Hypothalamus (tissue), 51 donors: ENCODE data around the gene HSPG2.
"Not testable (repeated sequence)": the region's sequence is repeated elsewhere in the genome, so short reads cannot be mapped to it uniquely, and the experiment has no call there.

Experiments used
- DNase-seq, 51 donors: peaks; one replicate each; lab custom pipeline; 2025; lab: John Stamatoyannopoulos, UW

HSPG2 gene

GRCh38 chr1:21935891-21936365 lies 1.2 kb downstream of the HSPG2 start:
- no peak for DNase-seq

DNA sequence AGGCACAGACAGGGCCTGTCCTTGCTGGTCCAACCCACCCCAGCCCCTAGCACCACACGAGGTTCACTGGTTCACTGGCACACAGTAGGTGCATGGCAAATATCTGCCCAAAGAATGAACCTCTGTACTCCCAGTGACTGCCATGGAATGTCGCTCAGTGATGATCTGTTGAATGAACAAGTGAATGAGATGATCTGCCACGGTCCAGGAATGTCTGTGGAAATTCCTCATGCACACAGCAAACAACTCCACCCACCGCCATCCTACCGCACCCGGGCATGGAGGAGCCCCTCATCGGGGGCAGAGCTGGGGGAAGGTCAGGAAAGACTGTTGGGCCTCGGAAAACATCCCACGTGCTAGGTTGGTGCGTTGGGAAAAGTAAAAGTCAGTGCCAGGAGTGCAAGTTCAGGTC lies 1.7 kb downstream of the HSPG2 start:
- no peak for DNase-seq

- DNase-seq = no peak
Observed at GRCh38 chr1:21933397-21934248, 3.5 kb downstream of the HSPG2 start.

GRCh38 chr1:21932127-21932526 lies 5.0 kb downstream of the HSPG2 start:
- DNase-seq = no peak

- no peak for DNase-seq
Observed at GRCh38 chr1:21931171-21932093, 5.7 kb downstream of the HSPG2 start.

DNA sequence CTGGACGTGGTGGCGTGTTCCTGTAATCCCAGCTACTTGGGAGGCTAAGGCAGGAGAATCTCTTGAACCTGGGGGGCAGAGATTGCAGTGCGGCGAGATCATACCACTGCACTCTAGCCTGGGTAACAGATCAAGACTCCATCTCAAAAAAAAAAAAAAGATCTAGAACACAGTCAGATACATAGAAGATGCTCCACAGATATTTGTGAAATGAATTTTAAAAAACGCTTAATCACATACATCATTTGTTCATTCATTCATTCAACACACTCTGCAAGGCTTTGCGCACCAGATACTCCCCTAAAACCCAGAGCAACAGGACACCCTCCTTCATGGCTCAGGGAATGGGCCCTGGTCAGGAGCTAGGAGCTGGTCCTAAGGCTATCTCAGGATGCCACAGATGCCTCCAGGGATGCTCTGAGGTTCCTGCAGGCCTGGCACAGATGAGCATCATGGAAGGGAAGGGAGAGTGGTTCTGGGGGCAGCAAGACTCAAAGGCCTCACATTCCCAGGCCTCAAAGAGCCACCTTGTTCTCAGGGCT lies 6.4 kb downstream of the HSPG2 start:
- DNase-seq = no peak

- DNase-seq = no peak
Observed at GRCh38 chr1:21930080-21930571, 7.0 kb downstream of the HSPG2 start.

DNA sequence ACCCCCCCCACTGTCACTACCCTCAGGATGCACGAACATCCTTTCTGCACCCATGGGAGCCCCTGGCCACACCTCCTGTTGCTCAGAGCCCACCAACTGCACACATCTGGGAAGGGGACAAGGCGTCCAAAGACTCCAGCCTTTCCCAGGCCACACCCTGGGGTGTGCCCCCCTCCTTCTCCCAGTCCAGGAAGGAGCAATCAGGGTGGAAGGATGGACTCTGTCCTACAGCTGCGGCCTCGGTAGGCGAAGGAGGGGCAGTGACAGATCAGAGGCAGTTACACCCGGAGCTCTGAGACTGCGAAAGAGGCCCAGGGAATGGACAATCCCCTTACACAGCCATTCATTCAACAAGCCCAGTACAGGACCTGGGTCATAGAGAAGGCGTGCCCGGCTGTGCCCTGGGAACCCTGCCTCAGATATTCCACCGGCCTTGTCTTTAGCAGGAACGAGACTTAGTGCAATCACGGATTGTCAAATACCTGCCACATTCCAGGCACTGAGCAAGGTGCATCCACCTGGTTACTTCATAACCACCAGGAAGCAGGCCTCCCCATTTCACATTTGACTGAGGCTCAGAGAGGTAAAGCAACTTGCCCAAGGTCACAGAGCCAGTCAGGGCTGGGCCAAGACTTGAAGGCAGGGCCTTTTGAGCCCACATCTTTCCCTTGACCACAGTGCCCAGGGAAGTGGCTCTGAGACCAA lies 9.4 kb downstream of the HSPG2 start:
- DNase-seq = no peak

DNA sequence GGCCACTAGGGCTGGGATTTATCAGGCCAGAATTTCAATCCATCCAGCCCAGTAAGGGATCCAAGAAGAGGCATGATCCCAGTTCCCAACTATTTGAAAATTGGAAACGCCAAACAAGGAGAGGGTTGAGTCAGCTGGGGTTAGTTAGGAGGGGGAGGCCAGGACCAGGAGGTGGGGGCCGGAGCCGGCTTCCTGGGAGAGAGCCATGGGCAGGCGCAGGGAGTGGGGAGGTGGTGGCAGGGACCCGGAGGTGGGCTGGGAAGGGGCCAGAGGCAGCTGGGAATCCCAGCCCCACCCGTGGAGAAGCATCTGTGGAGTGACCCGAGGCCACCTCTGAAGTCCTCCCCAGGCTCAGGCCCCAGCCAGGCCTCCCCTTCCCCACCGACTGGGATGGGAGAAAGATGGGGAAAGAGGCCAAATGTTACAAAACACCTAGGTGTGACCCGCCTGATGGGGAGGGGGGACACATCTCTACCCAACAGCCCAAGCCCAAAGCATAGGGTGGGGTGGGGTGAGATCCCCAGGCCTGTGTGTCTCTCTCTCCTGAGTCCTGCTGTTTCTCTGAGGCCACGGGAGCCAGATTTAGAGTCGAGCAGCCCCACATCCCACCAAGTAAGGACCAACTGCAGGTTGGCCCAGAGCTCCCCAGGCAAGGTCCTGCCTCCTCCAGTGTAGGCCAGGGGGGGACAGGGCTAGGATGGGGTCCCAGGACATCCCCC lies 10.1 kb downstream of the HSPG2 start:
- no peak for DNase-seq

DNA sequence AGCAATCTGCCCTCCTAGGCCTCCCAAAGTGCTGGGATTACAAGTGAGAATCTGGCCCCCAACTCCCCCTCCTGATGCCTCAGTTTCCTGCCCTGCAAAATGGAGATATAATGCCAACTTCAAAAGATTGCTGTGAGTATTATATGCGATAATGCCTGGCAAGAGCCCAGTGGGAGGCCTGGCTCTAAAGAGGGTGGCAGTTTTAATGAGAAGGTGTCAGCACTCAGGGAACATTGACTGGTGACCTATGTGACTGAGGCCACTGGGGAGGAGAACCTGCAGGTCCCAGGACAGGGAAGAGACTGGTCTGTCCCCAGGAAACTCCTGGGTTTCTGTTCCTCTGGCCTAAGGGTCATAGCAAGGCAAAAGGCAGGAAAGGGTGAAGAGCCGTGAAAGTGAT lies 11.0 kb downstream of the HSPG2 start:
- DNase-seq = no peak

GRCh38 chr1:21925334-21925940 lies 11.7 kb downstream of the HSPG2 start:
- no peak for DNase-seq

DNA sequence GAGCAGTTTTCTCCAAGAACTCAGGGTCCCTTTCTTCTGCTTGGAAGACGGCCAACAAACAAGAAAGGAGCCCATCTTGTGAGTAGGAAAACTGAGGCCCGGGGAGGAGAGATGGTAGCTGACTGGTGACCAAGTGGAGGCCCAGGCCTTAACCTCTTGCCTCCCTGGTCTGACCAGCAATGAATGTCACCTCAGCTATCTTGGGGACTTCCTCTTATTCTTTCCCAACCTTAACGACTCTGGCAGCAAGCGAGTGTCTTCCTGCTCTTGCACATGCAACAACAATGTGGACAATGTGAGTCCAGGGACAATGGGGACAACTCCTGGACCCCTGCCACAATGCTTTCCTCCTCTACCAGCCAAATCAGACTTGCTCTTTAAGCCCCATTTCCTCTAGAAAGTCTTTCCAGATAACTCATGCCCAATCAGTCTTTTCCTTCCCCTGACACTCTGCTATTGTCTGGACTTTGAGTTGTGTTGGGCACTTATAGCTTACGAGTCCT lies 12.6 kb downstream of the HSPG2 start:
- DNase-seq = no peak

GRCh38 chr1:21922090-21923013 lies 14.8 kb downstream of the HSPG2 start:
- DNase-seq = no peak

DNA sequence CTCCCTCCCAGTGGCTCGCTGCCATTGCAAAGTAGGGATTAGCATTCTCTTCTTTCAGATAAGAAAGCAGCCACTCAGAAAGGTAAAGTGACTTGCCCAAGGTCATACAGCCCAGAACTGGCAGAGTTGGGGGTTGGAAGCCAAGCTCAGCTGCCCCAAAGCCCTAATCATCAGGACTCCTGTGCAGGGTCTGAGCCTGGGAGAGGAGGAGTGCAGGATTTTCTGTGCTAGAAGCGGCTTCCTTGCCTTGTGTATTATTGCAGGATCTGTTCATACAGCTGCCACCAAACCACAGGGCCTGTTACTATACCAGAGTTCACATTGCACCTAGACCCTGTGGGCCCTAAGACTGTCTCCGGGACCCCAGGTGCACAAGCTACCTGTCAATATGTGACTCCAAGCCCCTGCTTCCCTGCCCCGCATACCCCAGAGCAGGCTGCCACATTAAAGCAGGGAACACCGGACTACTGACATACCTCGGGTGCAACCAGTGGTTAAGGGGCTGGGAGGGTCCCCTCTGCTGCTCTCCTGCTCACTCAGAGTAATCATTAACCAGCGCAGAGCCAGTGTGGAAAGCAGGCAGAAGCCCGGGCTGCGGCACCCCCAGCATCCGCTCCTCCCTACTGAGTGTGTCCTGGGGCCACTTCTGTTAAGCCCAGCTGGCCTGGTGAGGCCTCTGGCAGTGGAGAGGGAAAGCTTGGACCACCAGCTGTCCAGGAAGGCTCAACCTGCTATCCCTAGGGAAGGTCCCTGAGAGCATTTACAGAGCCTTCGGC lies 15.8 kb downstream of the HSPG2 start:
- no peak for DNase-seq

DNA sequence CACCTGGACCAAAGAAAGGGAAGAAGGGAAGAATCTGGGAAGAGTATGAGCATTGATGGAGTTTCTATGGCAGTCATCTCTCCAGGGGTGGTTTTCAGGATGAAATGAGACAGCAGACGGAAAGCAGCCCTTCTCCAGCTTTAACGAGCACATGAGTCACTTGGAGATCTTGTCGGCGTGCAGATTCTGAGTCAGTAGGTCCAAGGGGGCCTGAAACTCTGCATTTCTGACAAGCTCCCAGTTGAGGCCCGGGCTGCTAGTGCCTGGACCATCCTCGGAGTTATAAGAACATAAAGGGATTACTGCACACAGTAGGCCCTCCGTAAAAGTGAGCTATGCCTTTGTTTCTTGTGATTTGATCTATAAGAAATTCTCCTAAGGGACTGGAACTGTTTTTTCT lies 17.6 kb downstream of the HSPG2 start:
- no peak for DNase-seq

DNA sequence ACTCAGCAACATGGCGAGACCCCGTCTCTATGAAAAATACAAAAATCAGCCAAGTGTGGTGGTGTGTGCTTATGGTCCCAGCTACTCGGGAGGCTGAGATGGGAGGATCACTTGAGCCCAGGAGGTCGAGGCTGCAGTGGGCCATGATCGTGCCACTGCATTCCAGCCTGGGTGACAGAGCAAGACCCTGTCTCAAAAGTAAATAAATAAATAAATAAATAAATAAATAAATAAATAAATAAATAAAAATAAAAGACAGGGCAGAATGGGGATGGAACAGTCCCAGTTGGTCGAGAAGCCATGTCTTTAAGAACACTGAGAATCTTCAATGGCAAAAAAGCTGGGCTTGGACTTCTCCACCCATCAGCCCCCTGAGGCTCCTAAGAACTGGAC lies 19.9 kb downstream of the HSPG2 start:
- not testable (repeated sequence) for DNase-seq
